Gastroesophageal sphincter (tissue), 3 donors: ENCODE data around the gene RASL10B.

Experiments used
- CTCF ChIP-seq, 4 experiments: fragments of 200-600 bp in 2 of 4; fragments of 450-650 bp in 2 of 4; sonication (generic) in 1 of 4; IDR thresholded peaks; one replicate each; pipeline ENCODE4 v1.5.1; 2017 to 2019; ENCODE audit warnings: antibody characterized with exemption in 4 of 4, mild to moderate bottlenecking in 2 of 4, moderate library complexity in 2 of 4
- EP300 ChIP-seq: sonication (generic); formaldehyde crosslinking; IDR thresholded peaks from one replicate; pipeline ENCODE4 v1.6.1; 2017; ENCODE audit warnings: antibody characterized with exemption, mild to moderate bottlenecking
- POLR2A ChIP-seq, 2 donors: fragments of 450-650 bp; IDR thresholded peaks; one replicate each; pipeline ENCODE4 v1.6.1; 2017; ENCODE audit warnings: antibody characterized with exemption in 2 of 2, mild to moderate bottlenecking in 2 of 2, moderate library complexity in 1 of 2
- POLR2AphosphoS5 ChIP-seq: sonication (generic); formaldehyde crosslinking; IDR thresholded peaks from one replicate; pipeline ENCODE4 v1.6.1; 2017; ENCODE audit warnings: antibody characterized with exemption

- TF ChIP-seq CTCF (IDR thresholded peaks at IDR 0.05) (no peak), POLR2A (IDR thresholded peaks at IDR 0.05) (no peak), EP300 (no peak), POLR2AphosphoS5 (no peak)
Observed at GRCh38 chr17:35775039-35775438, 43.6 kb downstream of the RASL10B start.
